HG02588 (cell line): Measurements from ENCODE around the gene LEFTY2.
"Not testable (repeated sequence)": the region's sequence is repeated elsewhere in the genome, so short reads cannot be mapped to it uniquely, and the experiment has no call there.

Source experiments
- ATAC-seq: cut with Tn5 transposase; IDR thresholded peaks from one replicate; pipeline ENCODE4 v1.9.1; 2021; ENCODE audit warnings: mild to moderate bottlenecking, moderate library complexity; ENCODE audit not compliant: unreplicated experiment

Gene LEFTY2

DNA sequence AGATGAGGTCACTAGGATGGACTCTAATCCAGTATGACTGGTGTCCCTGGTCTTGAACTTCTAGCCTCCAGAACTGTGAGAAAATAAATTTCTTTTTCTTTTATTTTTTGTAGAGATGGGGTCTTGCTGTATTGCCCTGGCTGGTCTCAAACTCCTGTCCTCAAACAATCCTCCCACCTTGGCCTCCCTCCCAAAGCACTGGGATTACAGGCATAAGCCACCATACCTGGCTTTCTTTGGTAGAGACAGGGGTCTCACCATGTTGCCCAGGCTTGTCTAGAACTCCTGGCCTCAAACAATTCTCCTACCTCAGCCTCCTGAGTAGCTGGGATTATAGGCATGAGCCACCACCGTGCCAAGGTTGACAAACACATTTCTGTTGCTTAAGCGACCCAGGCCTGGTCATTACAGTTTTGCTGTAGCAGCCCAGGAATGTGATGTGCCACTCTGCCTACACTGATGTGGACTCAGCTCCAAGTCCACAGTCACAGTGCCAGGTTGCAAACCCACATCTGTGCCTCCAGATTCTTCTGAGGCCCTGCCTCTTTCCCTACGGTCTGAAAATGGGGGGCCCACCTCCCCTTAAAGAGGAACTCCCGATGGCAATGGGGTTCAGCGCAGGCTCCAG lies 32.9 kb downstream of the LEFTY2 start:
- no peak for ATAC-seq

GRCh38 chr1:225907341-225907740 lies 33.7 kb downstream of the LEFTY2 start:
- no peak for ATAC-seq

GRCh38 chr1:225906467-225906866 lies 34.6 kb downstream of the LEFTY2 start:
- ATAC-seq = no peak

GRCh38 chr1:225903623-225904022 lies 37.4 kb downstream of the LEFTY2 start:
- ATAC-seq = no peak

GRCh38 chr1:225899044-225899925 lies 41.7 kb downstream of the LEFTY2 start:
- ATAC-seq = no peak

DNA sequence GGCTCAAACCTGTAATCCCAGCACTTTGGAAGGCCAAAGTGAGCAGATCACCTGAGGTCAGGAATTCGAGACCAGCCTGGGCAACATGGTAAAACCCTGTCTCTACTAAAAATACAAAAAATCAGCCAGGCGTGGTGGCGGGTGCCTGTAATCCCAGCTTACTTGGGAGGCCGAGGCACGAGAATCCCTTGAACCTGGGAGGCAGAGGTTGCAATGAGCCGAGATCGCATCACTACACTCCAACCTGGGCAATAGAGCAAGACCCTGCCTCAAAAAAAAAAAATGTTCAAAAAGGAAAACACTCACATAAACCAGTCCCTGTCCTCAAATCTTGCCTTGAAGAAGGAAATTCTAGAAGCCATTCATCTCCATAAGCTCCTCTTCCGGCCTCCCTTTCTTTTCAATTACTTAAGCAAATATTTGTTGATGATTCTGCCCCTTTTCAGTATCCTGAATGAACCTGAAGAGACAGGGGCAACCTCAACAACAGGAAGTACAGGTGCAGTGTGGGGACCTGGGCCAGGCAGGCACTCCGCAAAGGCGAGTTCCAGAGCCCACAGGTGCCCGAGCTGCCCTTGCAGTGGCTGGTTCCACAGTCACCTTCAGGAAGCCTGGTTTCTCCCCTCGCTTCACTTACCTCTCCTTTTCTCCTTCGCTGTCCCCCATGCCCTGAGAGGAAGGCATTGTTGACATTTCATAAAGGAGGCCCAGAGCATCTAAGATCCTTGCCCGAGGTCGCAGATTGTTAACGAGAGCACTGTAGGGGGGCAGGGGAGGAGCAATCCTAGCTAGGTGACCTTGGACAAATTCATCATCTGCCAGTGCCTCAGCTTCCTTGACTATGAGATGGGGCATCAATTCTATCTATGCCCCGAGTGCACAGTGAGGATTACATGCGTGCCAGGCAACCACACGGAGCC lies 43.2 kb downstream of the LEFTY2 start:
- no peak for ATAC-seq

GRCh38 chr1:225896937-225897549 lies 44.0 kb downstream of the LEFTY2 start:
- ATAC-seq = peak; percentile 100

DNA sequence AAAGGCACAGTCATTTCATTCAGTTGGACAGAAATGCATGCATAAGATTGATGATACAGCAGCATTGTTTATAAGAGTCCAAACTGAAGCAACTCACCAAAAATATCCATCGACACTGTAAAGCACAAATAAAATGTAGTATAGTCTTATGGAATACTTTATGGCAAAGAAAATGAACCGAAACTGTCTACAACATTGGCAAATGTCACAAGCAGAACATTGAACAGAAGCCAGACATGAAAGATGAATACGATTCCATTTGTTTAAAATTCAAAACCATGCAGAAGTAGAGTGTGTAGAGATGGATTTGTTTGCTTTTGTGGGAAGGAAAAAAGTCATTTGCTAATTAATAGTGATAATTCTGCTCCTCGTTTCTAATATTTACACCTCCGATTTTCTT lies 44.5 kb downstream of the LEFTY2 start:
- ATAC-seq = no peak

GRCh38 chr1:225892307-225892706 lies 48.7 kb downstream of the LEFTY2 start:
- ATAC-seq = no peak

GRCh38 chr1:225891229-225891972 lies 49.6 kb downstream of the LEFTY2 start:
- no peak for ATAC-seq

DNA sequence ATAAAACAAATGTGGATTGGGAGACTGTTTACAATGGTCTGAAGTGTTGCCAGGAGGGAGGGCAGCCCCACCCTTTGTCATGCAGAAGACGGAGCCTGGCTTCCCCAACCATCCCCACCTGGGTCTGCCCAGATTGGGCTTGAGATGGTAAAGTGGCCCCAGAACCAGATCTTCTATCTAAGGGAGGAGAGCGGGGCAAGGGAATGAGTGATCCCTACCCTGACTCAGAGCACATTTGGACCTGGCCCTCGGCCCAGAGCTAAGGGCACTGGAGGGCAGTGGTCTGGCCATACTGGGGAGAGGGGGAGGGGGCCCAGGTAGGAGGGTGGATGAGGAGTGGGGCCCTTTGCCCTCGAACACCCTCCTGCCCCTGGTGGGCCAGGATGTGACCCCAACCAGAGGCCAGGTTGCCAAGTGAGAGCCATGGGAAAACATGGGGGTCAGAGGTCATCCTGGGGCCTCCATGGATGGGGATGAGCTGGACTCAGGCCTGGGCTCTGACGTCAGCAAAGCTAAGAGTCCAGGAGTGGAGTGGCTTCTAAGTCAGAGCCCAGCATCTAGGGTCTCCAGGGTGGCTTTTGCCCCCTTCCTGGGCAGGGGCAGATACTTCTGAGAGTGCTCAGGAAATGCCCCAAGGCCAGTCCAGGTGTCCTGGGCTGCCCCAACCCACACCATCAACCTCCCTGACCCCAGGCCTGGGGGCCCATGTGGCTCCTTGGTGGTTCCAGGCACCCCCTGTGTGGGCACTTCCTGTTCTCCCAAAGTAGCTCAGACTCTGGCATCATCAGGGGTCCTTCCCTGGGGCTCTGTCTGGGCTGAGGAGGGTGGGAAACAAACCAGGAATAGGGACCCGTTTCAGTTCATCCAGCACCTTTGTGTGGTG lies 50.4 kb downstream of the LEFTY2 start:
- no peak for ATAC-seq

DNA sequence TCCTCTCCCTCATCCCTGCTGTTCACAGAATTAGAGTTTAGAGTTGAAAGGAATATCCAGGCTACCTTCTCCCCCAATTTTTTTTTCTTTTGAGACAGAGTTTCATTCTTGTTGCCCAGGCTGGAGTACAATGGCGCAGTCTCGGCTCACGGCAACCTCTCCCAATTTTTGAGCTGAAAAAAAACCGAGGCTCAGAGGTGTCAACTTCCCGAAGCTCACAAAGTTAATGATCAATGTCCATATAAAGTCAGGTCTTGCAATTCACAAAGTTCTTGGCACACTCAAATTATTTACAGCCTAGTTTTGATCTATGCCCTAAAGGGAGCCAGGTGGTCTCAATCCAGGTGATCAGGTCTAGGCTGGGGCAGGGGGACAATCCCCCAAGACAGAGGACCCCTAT lies 51.3 kb downstream of the LEFTY2 start:
- ATAC-seq = no peak

- no peak for ATAC-seq
Observed at GRCh38 chr1:225888898-225889601, 52.0 kb downstream of the LEFTY2 start, which contains the start of gene LEFTY1. TSS of gene LEFTY1 (minus strand) at chr1:225889146. CDS start at chr1:225889066, 80 bp downstream.

- ATAC-seq = no peak
Observed at GRCh38 chr1:225888289-225888897, 52.6 kb downstream of the LEFTY2 start.

DNA sequence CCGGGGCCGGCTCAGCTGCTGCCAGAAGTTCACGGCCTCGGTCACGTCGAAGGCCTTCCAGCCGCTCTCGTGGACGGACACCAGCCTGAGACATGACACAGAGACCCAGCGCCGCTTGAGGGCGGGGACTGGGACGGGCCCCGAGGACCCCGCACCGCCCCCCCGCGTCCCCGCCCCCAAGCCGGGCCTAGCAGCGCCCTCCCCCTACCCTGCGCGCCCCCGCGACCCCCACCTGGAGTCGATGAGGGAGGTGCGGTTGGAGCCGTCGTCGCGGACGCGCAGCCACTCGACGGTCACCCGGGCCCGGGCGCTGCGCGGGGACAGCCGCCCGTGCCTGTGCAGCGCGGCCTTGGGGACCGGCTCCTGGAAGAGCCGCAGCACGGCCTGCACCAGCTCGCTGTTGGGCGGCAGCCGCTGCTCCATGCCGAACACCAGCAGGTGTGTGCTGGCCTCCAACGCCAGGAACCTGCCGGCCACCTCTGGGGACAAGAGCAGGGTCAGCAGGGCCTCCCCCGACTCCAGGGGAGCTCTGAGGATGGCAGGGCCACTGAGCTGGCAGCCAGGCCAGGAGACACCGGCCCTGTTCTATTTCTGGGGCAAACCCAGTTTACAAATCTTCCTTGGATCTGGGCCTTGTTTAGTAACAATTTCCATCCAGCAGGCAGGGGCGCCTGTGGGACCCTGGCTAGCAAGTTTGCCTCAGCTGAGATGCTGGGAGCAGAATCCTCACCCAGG lies 53.3 kb downstream of the LEFTY2 start:
- ATAC-seq = not testable (repeated sequence)

DNA sequence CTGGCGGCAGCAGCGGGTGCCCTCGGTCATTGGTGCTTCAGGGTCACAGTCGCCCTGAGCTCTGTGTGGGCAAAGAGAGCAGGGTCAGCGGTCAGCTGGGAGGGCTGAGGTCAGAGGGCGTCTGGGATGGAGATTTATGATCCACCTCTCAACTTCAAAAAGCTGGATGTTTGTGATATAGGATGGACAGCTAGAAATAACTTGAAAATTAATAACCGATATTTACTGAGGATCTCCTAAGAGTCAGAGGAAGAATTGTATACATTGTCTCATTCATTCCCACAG lies 54.0 kb downstream of the LEFTY2 start:
- ATAC-seq = no peak
